IPS-15b (cell line): ENCODE results near the gene FCRL6.

Source experiments
- H3K27me3 ChIP-seq: one replicate; pipeline ENCODE4 v1.6.1; 2013; ENCODE audit warnings: low read length; ENCODE audit not compliant: control insufficient read depth, insufficient read depth
- H3K36me3 ChIP-seq: one replicate; pipeline ENCODE4 v1.6.1; 2013; ENCODE audit warnings: low read length; ENCODE audit not compliant: control insufficient read depth, insufficient read depth
- H3K4me1 ChIP-seq: one replicate; pipeline ENCODE4 v1.6.1; 2013; ENCODE audit warnings: mild to moderate bottlenecking, low read length; ENCODE audit not compliant: control insufficient read depth, insufficient read depth
- H3K4me3 ChIP-seq: one replicate; pipeline ENCODE4 v1.5.1; 2013; ENCODE audit warnings: low read depth, low read length
- H3K9ac ChIP-seq: one replicate; pipeline ENCODE4 v1.6.1; 2013; ENCODE audit warnings: low read depth, mild to moderate bottlenecking, low read length
- H3K9me3 ChIP-seq: one replicate; pipeline ENCODE4 v1.6.1; 2013; ENCODE audit warnings: mild to moderate bottlenecking, low read length; ENCODE audit not compliant: control insufficient read depth, insufficient read depth

The FCRL6 gene

DNA sequence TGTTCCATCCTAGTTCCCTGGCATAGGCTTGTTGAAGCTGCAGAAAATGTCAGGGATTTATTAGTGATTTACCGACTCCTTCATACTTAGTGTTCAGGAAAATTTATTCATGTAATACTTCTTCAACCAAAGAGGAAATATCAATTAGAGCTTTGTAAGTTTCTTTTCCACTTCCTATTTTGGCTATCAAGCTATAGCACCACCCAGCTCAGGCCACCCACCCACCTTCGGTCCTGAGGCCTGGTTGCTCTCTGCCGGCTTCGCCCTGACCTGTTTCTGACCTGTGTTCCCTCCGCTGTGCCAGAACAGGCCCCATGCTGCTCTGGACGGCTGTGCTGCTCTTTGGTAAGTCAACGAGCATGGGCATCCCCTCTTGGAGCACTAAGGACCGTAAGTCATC, at the start of gene FCRL6:
FCRL6 (plus strand) TSS at position 250 of the 400 bp plus-strand sequence; CDS start at position 315, 65 bp downstream.
- Histone ChIP-seq H3K9me3 (no peaks in the 10 kb centered on the region), H3K27me3 (no peaks in the 10 kb centered on the region), H3K4me1 (no peaks in the 10 kb centered on the region), H3K36me3 (no peaks in the 10 kb centered on the region), H3K4me3 (no peak within 1 kb of the TSS), H3K9ac (no peak within 1 kb of the TSS)

- Histone ChIP-seq H3K9ac (no peak overlapping the region), H3K36me3 (no peaks in the 10 kb centered on the region), H3K4me1 (no peaks in the 10 kb centered on the region), H3K4me3 (no peak overlapping the region), H3K9me3 (no peaks in the 10 kb centered on the region), H3K27me3 (no peaks in the 10 kb centered on the region)
Observed at GRCh38 chr1:159753386-159753785, 48.8 kb upstream of the FCRL6 start.

GRCh38 chr1:159755451-159756007, 46.6 kb upstream of the FCRL6 start:
- Histone ChIP-seq H3K4me3 (no peak overlapping the region), H3K9me3 (no peaks in the 10 kb centered on the region), H3K27me3 (no peaks in the 10 kb centered on the region), H3K9ac (no peak overlapping the region), H3K36me3 (no peaks in the 10 kb centered on the region), H3K4me1 (no peaks in the 10 kb centered on the region)

DNA sequence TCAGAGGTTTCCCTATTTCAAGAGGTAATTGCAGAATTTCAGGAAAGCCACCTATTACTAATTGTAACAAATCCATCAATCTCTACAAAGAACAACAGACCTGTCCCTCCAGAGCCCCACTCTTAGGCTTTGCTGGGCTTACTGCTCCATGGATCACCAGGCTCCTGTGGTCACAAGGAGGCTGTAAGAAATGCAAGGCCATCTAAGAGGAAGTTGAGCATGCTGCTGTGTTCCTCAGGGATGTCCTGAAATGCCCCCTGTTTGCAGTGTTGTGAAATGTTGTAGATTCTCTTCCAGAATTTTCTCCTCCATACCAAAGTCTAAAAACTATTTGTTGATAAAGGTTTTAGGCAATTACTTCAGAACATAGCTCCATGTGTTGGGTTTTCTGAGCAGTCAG, 45.8 kb upstream of the FCRL6 start:
- no peaks in the 10 kb centered on the region for H3K9me3 ChIP-seq
- H3K9ac ChIP-seq, result no peak overlapping the region
- no peaks in the 10 kb centered on the region for H3K4me1 ChIP-seq
- no peaks in the 10 kb centered on the region for H3K27me3 ChIP-seq
- no peak overlapping the region for H3K4me3 ChIP-seq
- H3K36me3 ChIP-seq, result no peaks in the 10 kb centered on the region

GRCh38 chr1:159763686-159764085, 38.5 kb upstream of the FCRL6 start:
- Histone ChIP-seq H3K4me3 (no peak overlapping the region), H3K9ac (no peak overlapping the region), H3K4me1 (no peaks in the 10 kb centered on the region), H3K9me3 (no peaks in the 10 kb centered on the region), H3K27me3 (no peaks in the 10 kb centered on the region), H3K36me3 (no peaks in the 10 kb centered on the region)

GRCh38 chr1:159765806-159766205, 36.4 kb upstream of the FCRL6 start:
- no peaks in the 10 kb centered on the region for H3K27me3 ChIP-seq
- H3K4me1 ChIP-seq, result no peaks in the 10 kb centered on the region
- no peak overlapping the region for H3K4me3 ChIP-seq
- H3K9me3 ChIP-seq, result no peaks in the 10 kb centered on the region
- no peaks in the 10 kb centered on the region for H3K36me3 ChIP-seq
- no peak overlapping the region for H3K9ac ChIP-seq

DNA sequence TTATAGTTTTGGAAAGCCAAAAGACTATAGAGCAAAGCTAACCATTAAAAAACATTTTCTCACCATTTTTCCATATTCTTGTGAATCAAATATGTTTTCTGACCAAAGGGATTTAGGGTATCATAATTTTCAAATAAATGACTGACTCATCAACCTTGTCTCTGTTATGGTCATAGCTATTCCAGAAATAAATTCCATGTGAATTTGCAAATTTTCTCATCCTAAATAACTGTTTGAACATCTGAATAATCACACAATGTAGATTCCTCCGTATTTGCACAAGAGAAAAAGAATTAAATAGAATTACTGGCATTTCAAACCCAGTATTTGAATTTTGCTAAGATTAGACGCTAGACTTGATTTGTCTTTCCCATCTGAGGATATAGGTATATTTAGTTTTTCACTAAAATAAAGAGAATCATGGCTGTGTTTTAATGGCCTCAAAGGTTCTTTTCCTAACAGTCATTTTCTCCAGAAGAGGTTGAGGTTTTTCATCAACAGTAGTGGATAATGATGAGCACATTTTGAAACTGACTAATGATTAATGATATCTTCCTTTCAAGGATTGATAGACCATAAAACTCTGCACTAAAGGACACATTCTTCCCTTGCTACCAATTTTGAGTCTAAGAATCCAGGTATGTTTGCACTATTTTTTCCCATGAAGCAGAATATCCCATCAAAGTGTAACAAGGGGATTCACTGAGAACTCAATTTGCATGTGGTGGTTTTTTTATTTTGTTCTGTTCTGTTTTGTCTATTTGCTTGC, 30.8 kb upstream of the FCRL6 start:
- Histone ChIP-seq H3K9me3 (no peaks in the 10 kb centered on the region), H3K9ac (no peak overlapping the region), H3K4me1 (no peaks in the 10 kb centered on the region), H3K36me3 (no peaks in the 10 kb centered on the region), H3K4me3 (no peak overlapping the region), H3K27me3 (no peaks in the 10 kb centered on the region)

- no peak overlapping the region for H3K4me3 ChIP-seq
- no peaks in the 10 kb centered on the region for H3K9me3 ChIP-seq
- H3K4me1 ChIP-seq, result no peaks in the 10 kb centered on the region
- H3K9ac ChIP-seq, result no peak overlapping the region
- no peaks in the 10 kb centered on the region for H3K27me3 ChIP-seq
- no peaks in the 10 kb centered on the region for H3K36me3 ChIP-seq
Observed at GRCh38 chr1:159774465-159774864, 27.7 kb upstream of the FCRL6 start.

GRCh38 chr1:159775716-159776115, 26.4 kb upstream of the FCRL6 start:
- Histone ChIP-seq H3K4me1 (no peaks in the 10 kb centered on the region), H3K9me3 (no peaks in the 10 kb centered on the region), H3K27me3 (no peaks in the 10 kb centered on the region), H3K9ac (no peak overlapping the region), H3K36me3 (no peaks in the 10 kb centered on the region), H3K4me3 (no peak overlapping the region)

GRCh38 chr1:159778266-159778665, 23.9 kb upstream of the FCRL6 start:
- H3K36me3 ChIP-seq, result no peaks in the 10 kb centered on the region
- H3K9me3 ChIP-seq, result no peaks in the 10 kb centered on the region
- no peak overlapping the region for H3K4me3 ChIP-seq

DNA sequence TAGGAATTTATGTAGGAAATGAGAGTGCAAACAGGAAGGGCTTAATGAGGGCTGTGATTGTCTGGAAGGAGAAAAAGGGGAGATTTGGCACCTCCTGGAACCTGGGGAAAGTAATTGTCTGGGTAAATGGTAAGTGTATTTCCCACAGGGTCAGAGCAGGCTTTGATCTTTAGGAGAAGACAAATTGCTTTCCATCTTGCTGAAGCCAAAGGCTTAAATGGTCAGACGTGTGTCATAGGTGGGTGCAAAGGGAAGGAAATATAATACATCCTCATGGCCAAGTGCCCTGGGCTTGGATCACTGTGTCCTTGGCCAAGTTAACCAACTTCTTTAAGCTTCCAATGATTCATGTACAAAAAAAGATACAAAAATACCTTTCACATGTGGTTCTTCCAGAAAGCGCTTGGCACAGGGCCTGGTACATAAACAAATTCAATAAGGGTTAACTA, 22.7 kb upstream of the FCRL6 start:
- Histone ChIP-seq H3K4me3 (no peak overlapping the region), H3K9ac (no peak overlapping the region), H3K27me3 (no peaks in the 10 kb centered on the region), H3K9me3 (no peaks in the 10 kb centered on the region), H3K4me1 (no peaks in the 10 kb centered on the region), H3K36me3 (no peaks in the 10 kb centered on the region)

More at GRCh38 chr1:159778266-159778665, 23.9 kb upstream of the FCRL6 start:
- Histone ChIP-seq H3K27me3 (no peaks in the 10 kb centered on the region), H3K9ac (no peak overlapping the region), H3K4me1 (no peaks in the 10 kb centered on the region)
